ENCODE measurements around the gene ERVH48-1.
A peak's percentile ranks its signal among the peaks of the same experiment; 100 is the strongest.
"Not testable (repeated sequence)": the region's sequence is repeated elsewhere in the genome, so short reads cannot be mapped to it uniquely, and the experiment has no call there.

The ERVH48-1 gene

DNA sequence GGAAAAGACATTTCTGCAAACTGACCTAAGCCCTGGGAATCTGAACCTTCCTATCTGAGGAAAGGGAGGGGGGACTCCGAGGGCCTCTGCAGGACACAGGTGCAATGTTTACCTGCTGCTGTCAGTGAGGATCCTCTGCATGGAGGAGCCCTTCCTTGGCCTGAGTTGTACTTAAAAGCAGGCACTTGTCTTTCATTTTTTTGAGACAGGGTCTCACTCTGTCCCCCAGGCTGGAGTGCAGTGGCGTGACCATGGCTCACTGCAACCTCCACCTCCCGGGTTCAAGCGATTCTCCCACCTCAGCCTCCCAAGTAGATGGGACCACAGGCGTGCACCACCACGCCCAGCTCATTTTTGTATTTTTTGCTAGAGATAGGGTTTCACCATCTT, 13.2 kb upstream of the ERVH48-1 start:
- not testable (repeated sequence) for DNase-seq

GRCh38 chr21:42937960-42938605, 12.7 kb upstream of the ERVH48-1 start:
- peak; percentile 14 for DNase-seq

DNA sequence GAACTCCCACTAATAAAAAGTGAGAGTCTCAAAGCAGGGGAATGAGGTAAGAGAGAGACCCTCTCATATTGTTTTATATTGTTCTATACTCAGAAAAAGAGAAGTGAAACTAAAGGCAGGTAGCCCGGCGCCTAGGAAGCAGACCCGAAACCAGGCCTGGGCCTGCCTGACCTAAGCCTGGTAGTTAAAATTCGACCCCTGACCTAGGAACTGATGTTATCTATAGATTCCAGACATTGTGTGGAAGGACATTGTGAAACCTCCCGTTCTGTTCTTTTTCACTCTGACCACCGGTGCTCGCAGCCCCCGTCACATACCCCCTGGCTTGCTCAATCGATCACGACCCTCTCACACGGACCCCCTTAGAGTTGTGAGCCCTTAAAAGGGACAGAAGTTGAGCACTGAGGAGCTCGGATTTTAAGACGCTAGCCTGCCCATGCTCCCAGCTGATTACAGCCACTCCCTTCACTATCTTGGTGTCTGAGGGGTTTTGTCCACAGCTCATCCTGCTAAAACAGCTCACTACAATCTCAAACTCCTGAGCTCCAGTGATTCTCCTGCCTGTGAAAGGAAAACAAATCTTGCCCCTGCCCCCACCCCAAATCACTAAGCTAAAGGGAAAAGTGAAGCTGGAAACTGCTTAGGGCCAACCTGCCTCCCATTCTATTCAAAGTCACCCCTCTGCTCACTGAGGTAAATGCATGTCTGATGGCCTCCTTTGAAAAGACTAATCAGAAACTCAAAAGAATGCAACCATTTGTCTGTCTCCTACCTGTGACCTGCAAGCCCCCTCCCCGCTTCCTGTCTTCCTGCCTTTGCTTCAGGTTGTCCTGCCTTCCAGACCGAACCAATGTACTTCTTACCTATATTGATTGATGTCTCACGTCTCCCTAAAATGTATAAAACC, 11.9 kb upstream of the ERVH48-1 start:
- not testable (repeated sequence) for DNase-seq

- DNase-seq, result not testable (repeated sequence)
Observed at GRCh38 chr21:42936360-42936759, 10.9 kb upstream of the ERVH48-1 start.

- not testable (repeated sequence) for DNase-seq
Observed at GRCh38 chr21:42933973-42934372, 8.5 kb upstream of the ERVH48-1 start.

DNA sequence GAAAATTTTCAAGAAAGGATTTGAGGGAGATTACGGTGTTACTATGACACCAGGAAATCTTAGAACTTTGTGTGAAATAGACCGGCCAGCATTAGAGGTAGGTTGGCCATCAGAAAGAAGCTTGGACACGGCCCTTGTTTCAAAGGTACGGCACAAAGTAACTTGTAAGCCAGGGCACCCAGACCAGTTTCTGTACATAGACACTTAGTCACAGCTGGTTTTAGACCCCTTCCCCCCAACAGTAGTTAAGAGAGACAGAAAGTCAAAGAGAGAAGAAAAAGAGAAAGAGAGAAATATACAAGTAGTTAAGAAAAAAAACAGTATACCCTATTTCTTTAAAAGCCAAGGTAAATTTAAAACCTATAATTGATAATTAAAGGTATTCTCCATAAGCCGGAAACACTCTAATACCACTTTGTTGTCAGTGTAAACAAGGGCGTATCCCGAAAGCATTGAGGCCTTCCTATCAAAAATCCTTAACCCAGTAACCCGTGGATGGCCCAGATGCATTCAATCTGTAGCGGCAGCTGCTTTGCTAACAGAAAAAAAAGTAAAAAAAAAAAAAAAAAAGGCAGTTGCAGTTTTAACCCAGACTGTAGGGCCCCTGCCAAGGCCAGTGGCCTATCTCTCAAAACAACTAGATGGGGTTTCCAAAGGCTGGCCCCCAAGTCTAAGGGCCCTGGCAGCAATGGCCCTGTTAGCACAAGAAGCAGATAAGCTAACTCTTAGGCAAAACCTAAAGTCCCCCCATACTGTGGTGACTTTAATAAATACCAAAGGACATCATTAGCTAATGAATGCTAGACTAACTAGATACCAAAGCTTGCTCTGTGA, 7.9 kb upstream of the ERVH48-1 start:
- not testable (repeated sequence) for DNase-seq

GRCh38 chr21:42932378-42933136, 7.1 kb upstream of the ERVH48-1 start:
- DNase-seq, result not testable (repeated sequence)

- no peak for DNase-seq
Observed at GRCh38 chr21:42931560-42932235, 6.3 kb upstream of the ERVH48-1 start.

- DNase-seq, result no peak
Observed at GRCh38 chr21:42929969-42930368, 4.5 kb upstream of the ERVH48-1 start.

- DNase-seq, result not testable (repeated sequence)
Observed at GRCh38 chr21:42927474-42928200, 2.2 kb upstream of the ERVH48-1 start.

DNA sequence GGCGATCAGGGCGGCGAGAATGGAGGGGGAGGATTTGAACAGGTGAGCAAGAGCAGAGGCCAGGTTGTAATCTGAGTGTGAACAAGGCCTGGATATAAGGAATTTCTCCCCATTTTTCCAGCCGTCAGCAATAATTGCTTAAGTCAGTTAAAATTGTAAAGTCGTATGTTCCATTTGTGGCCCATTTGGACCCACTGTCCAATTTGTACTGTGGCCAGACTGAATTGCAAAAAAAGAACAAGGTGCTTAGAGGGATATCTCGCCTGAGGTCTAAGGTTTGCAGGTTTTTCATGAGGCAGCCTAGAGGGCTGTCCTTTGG, 1.0 kb downstream of the ERVH48-1 start:
- DNase-seq, result no peak

GRCh38 chr21:42923553-42924432, 1.6 kb downstream of the ERVH48-1 start:
- DNase-seq, result peak; percentile 94

DNA sequence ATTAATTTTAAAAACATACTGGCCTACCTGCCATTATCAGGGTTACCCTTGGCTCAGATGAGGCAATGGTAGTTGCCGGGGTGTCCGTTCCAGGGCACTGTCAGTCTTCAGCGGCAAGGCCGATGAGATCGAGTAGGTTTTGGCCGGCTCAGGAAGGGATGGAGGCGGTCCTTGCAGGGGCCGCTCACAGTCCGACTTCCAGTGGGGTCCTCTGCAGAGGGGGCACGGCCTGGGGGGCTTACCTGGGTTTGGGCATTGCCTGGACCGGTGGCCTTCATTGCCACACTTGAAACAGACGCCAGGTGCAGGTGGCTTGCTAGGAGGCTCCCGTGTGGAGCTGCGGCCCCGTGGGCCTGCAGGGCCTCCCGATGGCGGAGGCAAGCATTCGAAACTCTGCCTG, 2.5 kb downstream of the ERVH48-1 start:
- no peak for DNase-seq

DNA sequence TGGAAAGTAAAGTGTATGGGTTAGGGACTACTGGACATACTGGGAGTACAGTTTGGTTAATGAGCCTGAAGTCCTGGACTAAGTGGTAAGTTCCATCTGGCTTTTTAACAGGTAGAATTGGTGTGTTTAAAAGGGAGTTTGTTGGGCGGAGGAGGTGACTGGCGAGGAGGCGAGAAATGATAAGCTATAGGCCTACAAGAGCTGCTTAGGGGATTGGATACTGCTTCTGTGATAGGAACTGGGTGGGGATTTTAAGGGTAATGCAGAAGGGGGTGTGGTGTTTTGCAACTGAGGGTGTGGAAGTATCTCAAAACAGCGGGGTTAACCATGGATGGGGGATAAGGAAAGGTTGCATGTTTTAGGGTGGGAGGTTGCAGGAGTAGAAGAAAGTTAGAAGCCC, 3.5 kb downstream of the ERVH48-1 start:
- DNase-seq, result no peak

GRCh38 chr21:42918291-42918690, 7.1 kb downstream of the ERVH48-1 start:
- DNase-seq, result no peak

DNA sequence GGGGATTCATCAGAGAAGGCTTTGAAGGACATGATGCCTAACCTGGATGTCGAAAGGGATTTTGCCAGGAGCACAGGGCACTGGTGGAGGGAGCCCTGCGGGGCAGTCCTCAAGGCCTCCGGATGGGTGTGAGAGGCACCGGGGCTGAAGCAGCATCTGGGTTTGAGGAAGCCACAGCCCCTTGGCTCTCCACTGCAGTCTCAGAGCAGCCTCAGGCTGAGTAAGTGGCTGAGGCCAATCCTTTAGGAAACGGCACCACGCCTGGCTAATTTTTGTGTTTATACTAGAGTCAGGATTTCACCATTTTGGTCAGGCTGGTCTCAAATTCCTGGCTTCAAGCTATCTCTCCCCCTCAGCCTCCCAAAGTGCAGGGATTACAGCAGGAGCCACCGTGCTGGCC, 12.0 kb downstream of the ERVH48-1 start:
- DNase-seq, result no peak

- not testable (repeated sequence) for DNase-seq
Observed at GRCh38 chr21:42911920-42912319, 13.5 kb downstream of the ERVH48-1 start.

GRCh38 chr21:42908484-42908883, 16.9 kb downstream of the ERVH48-1 start:
- DNase-seq, result not testable (repeated sequence)

- DNase-seq, result no peak
Observed at GRCh38 chr21:42906233-42906632, 19.2 kb downstream of the ERVH48-1 start.

- peak; percentile 41 for DNase-seq
Observed at GRCh38 chr21:42905195-42905594, 20.2 kb downstream of the ERVH48-1 start.
